Endothelial cell of umbilical vein (primary cell): ENCODE data around the gene S1PR5. TPM values are rescaled to one million over a fixed set of nuclear protein-coding genes. Genes with fewer than 3 reads are reported as not detected.

ENCODE experiments used
- BruUV-seq: library from RNA; stranded (reverse); fragments of 400-500 nt; replicated peaks from 2 replicates; lab custom pipeline; 2021; lab: Mats Ljungman, UMichigan
- CTCF ChIA-PET: fragments of 300-600, 350-600 bp; sonication (Branson Sonifier 250); formaldehyde crosslinking; loops from one replicate; lab custom pipeline; 2021; ENCODE audit warnings: antibody characterized with exemption, inconsistent platforms; lab: Charles Lee
- POLR2A ChIA-PET: fragments of 300-600, 350-600 bp; sonication (Branson Sonifier 250); formaldehyde crosslinking; loops from one replicate; lab custom pipeline; 2021; ENCODE audit warnings: antibody characterized with exemption, inconsistent platforms; lab: Charles Lee
- DNase-seq: peaks from one replicate; pipeline ENCODE4 v3.0.0-alpha.2; 2011; ENCODE audit warnings: low read depth, low spot score
- FAIRE-seq: peaks from 2 replicates; lab custom pipeline; 2011; peaks lifted over from hg19 to GRCh38; lab: Jason Lieb, UNC
- H2AFZ ChIP-seq: 2 replicates; pipeline ENCODE4 v1.6.0; 2012; ENCODE audit warnings: low read depth, low read length, control low read depth, inconsistent platforms
- H3K27ac ChIP-seq: 2 replicates; pipeline ENCODE4 v1.5.1; 2011; ENCODE audit warnings: low read depth, mild to moderate bottlenecking, control low read depth, low read length, moderate library complexity; ENCODE audit not compliant: insufficient read depth
- H3K27me3 ChIP-seq, 2 experiments: 2 replicates each; pipeline versions ENCODE4 v1.6.0 to v1.6.1; 2011; ENCODE audit warnings: low read length in 2 of 2, mixed read lengths in 1 of 2; ENCODE audit not compliant: control insufficient read depth in 2 of 2, insufficient read depth in 2 of 2
- H3K36me3 ChIP-seq, 2 experiments: 2 replicates in 1 of 2; 3 replicates in 1 of 2; pipeline ENCODE4 v1.5.1; 2011; ENCODE audit warnings: low read length in 2 of 2, mild to moderate bottlenecking in 1 of 2, moderate library complexity in 1 of 2; ENCODE audit not compliant: control insufficient read depth in 2 of 2, insufficient read depth in 2 of 2; ENCODE audit errors: extremely low read depth in 1 of 2
- H3K4me1 ChIP-seq: 3 replicates; pipeline ENCODE4 v1.5.1; 2011; ENCODE audit warnings: mild to moderate bottlenecking, low read length; ENCODE audit not compliant: control insufficient read depth, insufficient read depth; ENCODE audit errors: extremely low read depth
- H3K4me2 ChIP-seq: 2 replicates; pipeline ENCODE4 v1.6.1; 2011; ENCODE audit warnings: low read length, control low read depth, mixed read lengths; ENCODE audit not compliant: insufficient read depth
- H3K4me3 ChIP-seq, 3 experiments: fragments of 200-600 bp in 1 of 3; sonication (generic), shearing (Covaris generic) in 1 of 3; replicated peaks in 1 of 3; 2 replicates each; pipeline ENCODE4 v1.5.1; 2011 to 2016; ENCODE audit warnings: control low read depth in 3 of 3, low read length in 3 of 3, mild to moderate bottlenecking in 2 of 3, inconsistent platforms in 1 of 3, low read depth in 1 of 3, moderate library complexity in 1 of 3; ENCODE audit not compliant: insufficient read depth in 1 of 3
- H3K79me2 ChIP-seq: 2 replicates; pipeline ENCODE4 v1.6.0; 2012; ENCODE audit warnings: low read length, inconsistent platforms; ENCODE audit not compliant: control insufficient read depth, insufficient read depth
- H3K9ac ChIP-seq: replicated peaks from 2 replicates; pipeline ENCODE3; 2011; ENCODE audit warnings: low read length, control low read depth; ENCODE audit not compliant: insufficient read depth; ENCODE audit errors: extremely low read depth
- H3K9me1 ChIP-seq: replicated peaks from 3 replicates; pipeline ENCODE4 v1.6.0; 2011; ENCODE audit warnings: mild to moderate bottlenecking, low read length; ENCODE audit not compliant: control insufficient read depth, insufficient read depth; ENCODE audit errors: extremely low read depth
- H3K9me3 ChIP-seq: replicated peaks from 2 replicates; pipeline ENCODE4 v1.5.1; 2012; ENCODE audit warnings: low read length, inconsistent platforms; ENCODE audit not compliant: control insufficient read depth, insufficient read depth
- H4K20me1 ChIP-seq: replicated peaks from 2 replicates; pipeline ENCODE3; 2011; ENCODE audit warnings: mild to moderate bottlenecking, low read length; ENCODE audit not compliant: control insufficient read depth, insufficient read depth; ENCODE audit errors: extremely low read depth
- EZH2 ChIP-seq: IDR thresholded peaks from 2 replicates; pipeline ENCODE4 v1.6.1; 2012; ENCODE audit warnings: borderline replicate concordance, low read depth, mild to moderate bottlenecking, moderate library complexity, low read length, inconsistent platforms; ENCODE audit not compliant: severe bottlenecking
- FOS ChIP-seq: IDR thresholded peaks from 2 replicates; pipeline ENCODE4 v1.6.1; 2011; ENCODE audit warnings: mild to moderate bottlenecking, low read length, moderate library complexity, borderline replicate concordance; ENCODE audit not compliant: insufficient read depth
- GATA2 ChIP-seq: IDR thresholded peaks from 2 replicates; pipeline ENCODE4 v1.7.0; 2011; ENCODE audit warnings: low read depth, mild to moderate bottlenecking, moderate library complexity, mixed read lengths, low read length; ENCODE audit not compliant: insufficient read length, insufficient read depth
- JUN ChIP-seq: IDR thresholded peaks from 2 replicates; pipeline ENCODE4 v1.6.1; 2011; ENCODE audit warnings: borderline replicate concordance, low read depth; ENCODE audit not compliant: insufficient read length, insufficient read depth
- MYC ChIP-seq: IDR thresholded peaks from one replicate; pipeline ENCODE4 v1.6.1; 2011; ENCODE audit warnings: mild to moderate bottlenecking, low read depth, low read length
- POLR2A ChIP-seq: IDR thresholded peaks from 2 replicates; pipeline ENCODE4 v1.6.1; 2012; ENCODE audit warnings: low read depth, mild to moderate bottlenecking, control low read depth, low read length
- POLR2AphosphoS5 ChIP-seq: IDR thresholded peaks from 2 replicates; pipeline ENCODE4 v1.6.1; 2012; ENCODE audit warnings: low read depth, mild to moderate bottlenecking, control low read depth, low read length, moderate library complexity; ENCODE audit not compliant: insufficient read depth
- dilution Hi-C: fragments of 300-500 bp; cut with MboI; formaldehyde crosslinking; loops from one replicate; pipeline ENCODE4 v1.15.0; 2019; ENCODE audit warnings: low sequenced_read_pairs; ENCODE audit not compliant: extremely low pct_ligation_motif_present
- intact Hi-C: fragments of 100-400 bp; cut with micrococcal nuclease; formaldehyde crosslinking; loops from one replicate; pipeline ENCODE4 v1.10.0; 2022
- polyA plus RNA-seq, 4 experiments: library from polyadenylated mRNA; depleted of rRNA in 3 of 4; stranded (reverse) in 3 of 4; unstranded in 1 of 4; fragments of >200 nt; gene quantifications; 2 replicates each; pipeline versions ENCODE4 v1.2.1 to v1.2.3, GENCODE V29; 2011 to 2012; ENCODE audit warnings: missing spikeins in 1 of 4
- total RNA-seq: library from RNA; stranded (reverse); gene quantifications from 2 replicates; pipeline ENCODE4 v1.2.3, GENCODE V29; 2021
- TF ChIP-seq, protein P1 (sequence below), 2 donors: IDR thresholded peaks; 1 replicate in 1 of 2; 2 replicates in 1 of 2; pipeline ENCODE4 v1.5.1; 2011; ENCODE audit warnings: low read length in 2 of 2, mild to moderate bottlenecking in 2 of 2, moderate library complexity in 2 of 2, control low read depth in 1 of 2, inconsistent platforms in 1 of 2, low read depth in 1 of 2; ENCODE audit not compliant: insufficient read depth in 1 of 2; ENCODE audit errors: extremely low read depth in 1 of 2
- TF ChIP-seq, protein P2 (sequence below): IDR thresholded peaks from 2 replicates; pipeline ENCODE4 v1.6.1; 2011; ENCODE audit not compliant: insufficient read depth, insufficient read length

S1PR5 gene
- total and polyA plus RNA-seq, 2 donors (not counting 3 experiments of a cell fraction or from before 2014, with no cell fraction given) = not detected

DNA sequence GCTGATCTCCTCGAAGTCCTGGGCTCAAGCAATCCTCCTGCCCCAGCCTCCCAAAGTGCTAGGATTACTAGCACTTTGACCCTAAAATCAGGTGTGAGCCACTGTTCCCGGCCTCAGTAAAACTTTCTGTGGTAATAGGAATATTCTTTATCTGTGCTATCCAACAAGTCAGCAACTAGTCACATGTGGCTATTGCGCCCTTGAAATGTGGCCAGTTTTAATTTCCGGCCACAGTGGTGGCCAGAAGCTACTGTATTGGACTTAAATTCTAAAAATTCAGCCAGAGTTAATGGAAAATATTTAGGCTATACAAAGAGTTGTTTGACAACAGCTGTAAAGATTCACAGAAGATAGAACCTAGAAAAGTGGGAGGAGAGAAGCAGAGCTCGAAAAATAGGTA, 44.1 kb downstream of the S1PR5 start:
- no peak for DNase-seq
- CTCF ChIA-PET = interaction anchor here (1.5 to 3.9 kb wide), 2 partner anchors 10 to 226 kb away, joined by 5 to 19 read pairs; no protein-coding TSS in a partner anchor
- H3K27me3 ChIP-seq = no peaks in the 10 kb centered on the region

More for the DNA sequence above, 44.1 kb downstream of the S1PR5 start:
- H3K4me2 ChIP-seq = no peak overlapping the region
- intact Hi-C loops (loop anchor here (10.0 kb wide), 1 partner anchor 222 kb away; no protein-coding TSS in a partner anchor), dilution Hi-C loops (no loop called here)
- FAIRE-seq = no peak
- H4K20me1 ChIP-seq = no peaks in the 10 kb centered on the region
- no peaks in the 10 kb centered on the region for H3K9me3 ChIP-seq
- TF ChIP-seq GATA2 (no peak), MYC (no peak), JUN (no peak), FOS (no peak), EZH2 (no peak), POLR2AphosphoS5 (no peak), POLR2A (no peak)
- TF ChIP-seq, protein P1, sequence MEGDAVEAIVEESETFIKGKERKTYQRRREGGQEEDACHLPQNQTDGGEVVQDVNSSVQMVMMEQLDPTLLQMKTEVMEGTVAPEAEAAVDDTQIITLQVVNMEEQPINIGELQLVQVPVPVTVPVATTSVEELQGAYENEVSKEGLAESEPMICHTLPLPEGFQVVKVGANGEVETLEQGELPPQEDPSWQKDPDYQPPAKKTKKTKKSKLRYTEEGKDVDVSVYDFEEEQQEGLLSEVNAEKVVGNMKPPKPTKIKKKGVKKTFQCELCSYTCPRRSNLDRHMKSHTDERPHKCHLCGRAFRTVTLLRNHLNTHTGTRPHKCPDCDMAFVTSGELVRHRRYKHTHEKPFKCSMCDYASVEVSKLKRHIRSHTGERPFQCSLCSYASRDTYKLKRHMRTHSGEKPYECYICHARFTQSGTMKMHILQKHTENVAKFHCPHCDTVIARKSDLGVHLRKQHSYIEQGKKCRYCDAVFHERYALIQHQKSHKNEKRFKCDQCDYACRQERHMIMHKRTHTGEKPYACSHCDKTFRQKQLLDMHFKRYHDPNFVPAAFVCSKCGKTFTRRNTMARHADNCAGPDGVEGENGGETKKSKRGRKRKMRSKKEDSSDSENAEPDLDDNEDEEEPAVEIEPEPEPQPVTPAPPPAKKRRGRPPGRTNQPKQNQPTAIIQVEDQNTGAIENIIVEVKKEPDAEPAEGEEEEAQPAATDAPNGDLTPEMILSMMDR (IDR thresholded peaks at IDR 0.05; ENCODE audit: extremely low read depth in 1 of 2, insufficient read depth in 1 of 2, low read depth in 1 of 2, low read length in 2 of 2) = no peak
- TF ChIP-seq, protein P2, sequence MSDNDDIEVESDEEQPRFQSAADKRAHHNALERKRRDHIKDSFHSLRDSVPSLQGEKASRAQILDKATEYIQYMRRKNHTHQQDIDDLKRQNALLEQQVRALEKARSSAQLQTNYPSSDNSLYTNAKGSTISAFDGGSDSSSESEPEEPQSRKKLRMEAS = no peak
- no TSS peak for BruUV-seq
- no peaks in the 10 kb centered on the region for H3K4me1 ChIP-seq
- POLR2A ChIA-PET = no interaction called here
- H3K9me1 ChIP-seq = no peaks in the 10 kb centered on the region
- H2AFZ ChIP-seq = no peak overlapping the region
- no peak overlapping the region for H3K9ac ChIP-seq
- no peaks in the 10 kb centered on the region for H3K79me2 ChIP-seq
- H3K36me3 ChIP-seq = no peaks in the 10 kb centered on the region
- H3K4me3 ChIP-seq = no peak overlapping the region
- H3K27ac ChIP-seq = no peak overlapping the region
